Measurements from ENCODE around the gene ETV2.
"Not testable (repeated sequence)": the region's sequence is repeated elsewhere in the genome, so short reads cannot be mapped to it uniquely, and the experiment has no call there.

ETV2 gene

DNA sequence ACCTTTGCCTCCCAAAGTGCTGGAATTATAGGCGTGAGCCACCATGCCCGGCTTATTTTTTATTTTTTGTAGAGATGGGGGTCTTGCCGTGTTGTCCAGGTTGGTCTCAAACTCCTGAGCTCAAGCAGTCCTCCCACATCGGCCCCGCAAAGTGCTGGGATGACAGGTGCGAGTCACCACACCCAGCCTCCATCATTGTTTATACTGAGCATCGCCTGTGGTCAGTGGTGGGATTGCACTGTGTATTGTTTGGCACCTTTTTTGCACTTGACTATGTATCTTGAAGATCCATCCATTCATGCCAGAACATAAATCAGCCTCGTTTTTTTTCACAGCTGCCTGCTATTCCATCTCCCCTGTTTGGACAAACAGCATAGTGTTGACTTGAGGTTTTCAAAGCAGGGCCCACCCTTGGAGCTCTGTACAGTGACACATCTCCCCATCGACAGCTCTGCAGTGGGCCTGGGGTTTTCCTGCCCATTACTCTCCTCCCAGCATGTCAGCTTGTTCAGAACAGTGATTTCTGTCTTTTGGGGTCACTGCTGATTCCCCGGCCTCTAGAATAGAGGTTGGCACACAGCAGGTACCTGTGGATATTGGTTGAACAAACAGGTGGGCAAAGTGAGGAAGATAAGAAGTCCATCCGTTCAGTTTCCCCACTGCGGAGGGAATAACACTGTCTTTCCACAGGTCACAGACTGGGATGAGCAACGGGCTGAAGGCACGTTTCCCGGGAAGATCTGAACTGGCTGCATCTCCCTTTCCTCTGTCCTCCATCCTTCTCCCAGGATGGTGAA, 16.6 kb downstream of the ETV2 start:
- no peak for DNase-seq (ENCODE audit: low spot score)

DNA sequence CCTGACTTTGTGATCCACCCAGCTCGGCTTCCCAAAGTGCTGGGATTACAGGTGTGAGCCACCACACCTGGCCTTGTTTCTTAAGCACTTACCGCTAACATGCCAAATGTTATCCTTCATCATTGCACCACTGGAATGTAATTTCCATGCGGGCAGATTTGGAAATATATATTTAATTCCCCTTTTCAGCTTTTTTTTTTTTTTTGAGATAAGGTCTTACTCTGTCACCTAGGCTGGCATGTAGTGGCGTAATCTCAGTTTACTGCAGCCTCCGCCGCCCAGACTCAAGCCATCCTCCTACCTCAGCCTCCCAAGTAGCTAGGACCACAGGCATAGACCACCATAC, 20.4 kb downstream of the ETV2 start:
- DNase-seq (ENCODE audit: low spot score), result no peak

- no peak for DNase-seq (ENCODE audit: low spot score)
Measured at GRCh38 chr19:35663981-35664380, 22.4 kb downstream of the ETV2 start.

GRCh38 chr19:35665157-35665556, 23.6 kb downstream of the ETV2 start:
- DNase-seq (ENCODE audit: low spot score), result no peak

DNA sequence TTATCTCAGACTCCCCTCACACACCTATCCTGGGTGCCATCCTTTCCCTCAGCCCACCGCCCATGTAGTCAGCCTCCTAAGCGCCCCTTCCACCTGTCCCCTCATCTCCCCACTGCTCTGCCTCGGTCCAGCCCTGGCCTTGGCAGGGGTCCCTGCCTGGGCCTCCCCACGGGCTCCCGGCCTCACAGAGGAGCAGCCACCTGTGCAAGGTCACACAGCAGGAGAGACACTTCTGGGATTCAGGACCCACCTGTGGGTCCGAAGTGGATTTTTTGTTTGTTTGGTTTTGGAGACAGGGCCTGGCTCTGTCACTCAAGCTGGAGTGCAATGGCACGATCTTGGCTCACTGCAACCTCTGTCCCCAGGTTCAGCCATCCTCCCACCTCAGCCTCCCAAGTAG, 24.1 kb downstream of the ETV2 start:
- DNase-seq (ENCODE audit: low spot score), result no peak

GRCh38 chr19:35666251-35666913, 24.8 kb downstream of the ETV2 start, which contains the start of gene UPK1A:
UPK1A (plus strand) TSS chr19:35666517; CDS start chr19:35666813, 296 bp downstream.
- no peak for DNase-seq (ENCODE audit: low spot score)

- no peak for DNase-seq (ENCODE audit: low spot score)
Measured at GRCh38 chr19:35669566-35669965, 28.0 kb downstream of the ETV2 start.

DNA sequence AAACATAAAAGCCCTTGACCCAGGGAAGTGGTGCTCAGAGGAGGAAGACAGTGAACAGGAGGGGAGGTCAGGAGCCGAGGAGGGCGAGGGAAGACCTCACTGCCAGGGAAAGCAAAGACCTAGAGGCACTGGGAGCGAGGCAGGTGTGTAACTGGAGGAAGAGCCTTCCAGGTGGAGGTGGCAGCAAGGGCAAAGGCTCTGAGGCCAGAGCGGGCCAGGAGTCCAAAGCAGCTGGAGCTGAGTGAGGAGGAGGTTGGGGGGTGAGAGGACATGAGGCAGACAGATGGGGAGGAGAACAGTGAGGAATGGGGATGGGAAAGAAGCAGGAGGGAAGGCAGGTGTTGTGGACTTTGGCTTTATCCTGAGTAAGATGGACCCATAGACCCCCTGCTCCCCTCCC, 28.4 kb downstream of the ETV2 start:
- no peak for DNase-seq (ENCODE audit: low spot score)

GRCh38 chr19:35670686-35671085, 29.1 kb downstream of the ETV2 start:
- no peak for DNase-seq (ENCODE audit: low spot score)

DNA sequence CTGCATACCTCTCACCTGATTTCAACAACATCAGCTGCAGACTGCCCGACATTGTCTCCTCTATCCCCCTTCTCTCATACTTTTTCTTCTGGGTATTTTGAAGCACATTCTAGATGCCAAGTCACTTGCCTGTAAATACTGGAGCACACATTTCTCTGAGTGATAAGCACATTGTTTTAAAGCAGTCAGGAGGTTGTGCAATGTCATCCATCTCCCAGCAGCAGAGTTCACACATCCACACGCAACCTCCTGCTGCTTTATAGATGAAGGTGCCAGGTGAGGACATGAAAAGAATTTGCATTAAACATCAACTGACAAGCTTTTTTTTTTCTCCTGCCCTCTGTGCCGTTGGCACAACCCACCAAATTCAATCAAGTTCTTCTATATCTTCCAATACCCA, 30.3 kb downstream of the ETV2 start:
- DNase-seq (ENCODE audit: low spot score), result peak; percentile 29

DNA sequence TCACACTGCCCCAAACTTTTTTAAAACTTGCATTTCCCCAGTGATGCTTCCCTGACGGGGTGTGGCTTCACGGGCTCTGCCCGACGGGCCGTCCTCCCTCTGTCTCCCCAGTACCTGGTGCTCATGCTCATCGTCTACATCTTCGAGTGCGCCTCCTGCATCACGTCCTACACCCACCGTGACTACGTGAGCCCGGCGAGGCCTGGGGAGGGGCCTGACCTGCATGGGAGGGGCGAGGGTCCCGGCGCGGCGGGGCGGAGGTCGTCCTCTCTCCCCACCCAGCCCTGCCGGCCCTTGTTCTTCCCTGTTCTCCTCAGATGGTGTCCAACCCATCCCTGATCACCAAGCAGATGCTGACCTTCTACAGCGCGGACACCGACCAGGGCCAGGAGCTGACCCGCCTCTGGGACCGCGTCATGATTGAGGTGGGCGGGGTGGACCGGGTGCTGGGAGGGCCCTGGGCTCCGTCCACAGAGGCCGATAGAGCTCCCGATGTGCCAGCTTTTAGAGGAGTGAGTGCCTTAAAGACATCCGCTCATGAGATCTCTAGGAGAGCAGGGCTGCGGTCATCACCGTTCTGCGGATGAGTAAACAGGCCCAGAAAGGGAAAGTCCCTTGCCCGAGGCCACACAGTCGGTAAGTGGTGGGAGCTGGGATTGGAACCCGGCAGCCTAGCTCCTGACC, 31.7 kb downstream of the ETV2 start:
- DNase-seq (ENCODE audit: low spot score), result peak; percentile 88

DNA sequence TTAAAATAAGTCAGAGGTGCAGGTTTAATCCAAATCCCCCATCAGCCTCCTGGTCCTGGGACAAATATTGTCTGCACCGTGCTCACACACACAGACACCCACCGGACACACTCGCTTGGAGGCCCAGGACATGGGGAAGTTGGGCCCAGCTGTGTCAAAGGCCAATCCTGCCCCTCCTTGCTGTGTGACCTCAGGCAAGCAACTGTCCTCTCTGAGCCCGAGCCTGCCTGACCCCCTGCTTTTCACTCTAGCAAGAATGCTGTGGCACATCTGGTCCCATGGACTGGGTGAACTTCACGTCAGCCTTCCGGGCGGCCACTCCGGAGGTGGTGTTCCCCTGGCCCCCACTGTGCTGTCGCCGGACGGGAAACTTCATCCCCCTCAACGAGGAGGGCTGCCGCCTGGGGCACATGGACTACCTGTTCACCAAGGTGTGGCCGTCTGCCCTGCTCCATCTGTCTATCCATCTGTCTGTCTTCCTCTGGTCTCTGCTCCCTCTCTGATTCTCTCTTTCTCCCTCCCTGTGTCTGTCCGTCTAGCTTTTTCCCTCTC, 34.1 kb downstream of the ETV2 start:
- no peak for DNase-seq (ENCODE audit: low spot score)

- peak; percentile 41 for DNase-seq (ENCODE audit: low spot score)
Measured at GRCh38 chr19:35689836-35690235, 48.3 kb downstream of the ETV2 start.

DNA sequence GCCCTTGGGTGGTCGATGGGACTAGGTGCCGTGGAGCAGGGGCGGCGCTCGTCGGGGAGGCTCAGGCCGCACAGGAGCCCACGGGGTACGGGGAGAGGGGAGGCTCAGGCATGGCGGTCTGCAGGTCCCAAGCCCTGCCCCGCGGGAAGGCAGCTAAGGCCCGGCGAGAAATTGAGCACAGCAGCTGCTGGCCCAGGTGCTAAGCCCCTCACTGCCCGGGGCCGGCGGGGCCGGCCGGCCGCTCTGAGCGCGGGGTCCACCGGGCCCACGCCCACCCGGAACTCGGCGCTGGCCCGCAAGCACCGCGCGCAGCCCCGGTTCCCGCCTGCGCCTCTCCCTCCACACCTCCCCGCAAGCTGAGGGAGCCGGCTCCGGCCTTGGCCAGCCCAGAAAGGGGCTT, 49.6 kb downstream of the ETV2 start:
- DNase-seq (ENCODE audit: low spot score), result not testable (repeated sequence)

- no peak for DNase-seq (ENCODE audit: low spot score)
Measured at GRCh38 chr19:35692010-35692409, 50.5 kb downstream of the ETV2 start.

GRCh38 chr19:35693422-35693821, 51.9 kb downstream of the ETV2 start:
- no peak for DNase-seq (ENCODE audit: low spot score)

DNA sequence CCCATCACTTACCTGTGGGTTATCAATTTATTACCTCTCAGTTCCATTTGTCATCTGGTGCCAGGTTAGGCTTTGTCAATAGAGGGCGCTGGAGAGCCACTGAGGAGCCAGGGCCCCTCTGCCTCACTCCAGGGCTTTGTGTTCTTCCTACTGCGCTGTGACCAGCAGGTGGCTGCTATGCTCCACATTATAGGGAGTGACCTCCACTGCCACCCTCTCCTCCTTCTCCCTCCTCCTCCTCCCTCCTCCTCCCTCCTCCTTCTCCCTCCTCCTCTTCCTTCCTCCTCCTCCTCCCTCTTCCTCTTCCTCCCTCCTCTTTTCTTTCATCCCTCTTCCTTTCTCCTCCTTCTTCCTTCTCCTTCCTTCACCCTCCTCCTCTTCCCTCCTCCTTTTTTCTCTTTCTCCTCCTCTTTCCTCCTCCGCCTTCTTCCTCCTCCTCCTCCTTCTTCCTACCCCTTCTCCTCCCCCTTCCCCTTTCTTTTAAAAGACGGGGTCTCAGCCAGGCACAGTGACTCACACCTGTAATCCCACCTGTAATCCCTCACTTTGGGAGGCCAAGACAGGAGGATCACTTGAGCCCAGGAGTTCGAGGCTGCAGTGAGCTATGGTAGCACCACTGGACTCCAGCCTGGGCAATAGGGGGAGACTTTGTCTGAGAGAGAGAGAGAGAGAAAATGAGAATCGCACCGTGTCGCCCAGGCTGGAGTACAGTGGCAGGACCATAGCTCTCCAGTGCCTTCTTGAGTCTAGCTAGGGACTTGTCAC, 52.5 kb downstream of the ETV2 start:
- peak; percentile 93 for DNase-seq (ENCODE audit: low spot score)
